H1 (cell line): ENCODE measurements around the gene COTL1. TPM values are rescaled to one million over a fixed set of nuclear protein-coding genes. Genes with fewer than 3 reads are reported as not detected.

ENCODE experiments used
- CTCF ChIA-PET: fragments of 300-600 bp; sonication (Branson Sonifier 250); formaldehyde crosslinking; loops from one replicate; lab custom pipeline; 2021; ENCODE audit not compliant: partially characterized antibody; lab: Charles Lee
- POLR2A ChIA-PET: fragments of 300-600 bp; sonication (Branson Sonifier 250); formaldehyde crosslinking; loops from one replicate; lab custom pipeline; 2021; ENCODE audit warnings: inconsistent platforms; ENCODE audit not compliant: partially characterized antibody; lab: Charles Lee
- DNase-seq, 2 experiments: peaks; one replicate each; pipeline versions ENCODE4 v3.0.0 to v3.0.0-alpha.2; 2010 to 2022; ENCODE audit warnings: low spot score in 2 of 2, low read depth in 1 of 2, mixed read lengths in 1 of 2
- FAIRE-seq: peaks from 2 replicates; lab custom pipeline; 2011; peaks lifted over from hg19 to GRCh38; lab: Jason Lieb, UNC
- H2AFZ ChIP-seq: 2 replicates; pipeline ENCODE4 v1.8.1; 2012; ENCODE audit warnings: low read length, inconsistent platforms
- H2AK5ac ChIP-seq: 2 replicates; pipeline ENCODE4 v1.6.1; 2013; ENCODE audit warnings: low read depth, low read length
- H2BK120ac ChIP-seq: replicated peaks from 2 replicates; pipeline ENCODE3; 2013; ENCODE audit warnings: low read depth, low read length, inconsistent platforms
- H2BK12ac ChIP-seq: 2 replicates; pipeline ENCODE4 v1.6.1; 2013; ENCODE audit warnings: low read depth, low read length
- H2BK15ac ChIP-seq: 2 replicates; pipeline ENCODE4 v1.6.1; 2013; ENCODE audit warnings: low read length
- H2BK20ac ChIP-seq: 2 replicates; pipeline ENCODE4 v1.6.1; 2013; ENCODE audit warnings: low read length
- H2BK5ac ChIP-seq: 2 replicates; pipeline ENCODE4 v1.6.1; 2013; ENCODE audit warnings: low read depth, low read length
- H3K14ac ChIP-seq: 2 replicates; pipeline ENCODE4 v1.6.1; 2013; ENCODE audit warnings: inconsistent platforms; ENCODE audit not compliant: insufficient read length
- H3K18ac ChIP-seq: 2 replicates; pipeline ENCODE4 v1.6.1; 2013; ENCODE audit warnings: low read length; ENCODE audit errors: extremely low read depth
- H3K23ac ChIP-seq: 2 replicates; pipeline ENCODE4 v1.6.1; 2013; ENCODE audit warnings: inconsistent platforms; ENCODE audit not compliant: insufficient read length
- H3K23me2 ChIP-seq: 2 replicates; pipeline ENCODE4 v1.6.1; 2013; ENCODE audit warnings: low read depth, low read length
- H3K27ac ChIP-seq: 2 replicates; pipeline ENCODE4 v1.6.1; 2011; ENCODE audit warnings: low read depth, low read length, inconsistent platforms
- H3K27me3 ChIP-seq, 4 experiments: replicated peaks in 1 of 4; 1 replicate in 1 of 4; 2 replicates in 3 of 4; pipeline versions ENCODE4 v1.6.1 to v1.8.1; 2011 to 2013; ENCODE audit warnings: low read length in 3 of 4, mild to moderate bottlenecking in 3 of 4, inconsistent platforms in 2 of 4, mixed read lengths in 2 of 4, moderate library complexity in 1 of 4; ENCODE audit not compliant: control insufficient read depth in 3 of 4, insufficient read depth in 3 of 4; ENCODE audit errors: extremely low read depth in 1 of 4
- H3K36me3 ChIP-seq, 4 experiments: 2 replicates each; pipeline versions ENCODE4 v1.6.1 to v1.8.1; 2011 to 2013; ENCODE audit warnings: mild to moderate bottlenecking in 4 of 4, low read length in 3 of 4, moderate library complexity in 2 of 4, control low read depth in 1 of 4, inconsistent platforms in 1 of 4; ENCODE audit not compliant: insufficient read depth in 4 of 4, control insufficient read depth in 2 of 4
- H3K4ac ChIP-seq: replicated peaks from 2 replicates; pipeline ENCODE3; 2013; ENCODE audit warnings: low read length, low read depth, mixed read lengths, inconsistent platforms; ENCODE audit not compliant: insufficient read length
- H3K4me1 ChIP-seq, 4 experiments: replicated peaks in 1 of 4; 1 replicate in 1 of 4; 2 replicates in 3 of 4; pipeline versions ENCODE4 v1.6.1 to v1.8.1; 2011 to 2013; ENCODE audit warnings: low read length in 3 of 4, inconsistent platforms in 2 of 4, mixed read lengths in 1 of 4; ENCODE audit not compliant: insufficient read depth in 4 of 4, control insufficient read depth in 3 of 4
- H3K4me2 ChIP-seq, 2 experiments: 2 replicates each; pipeline versions ENCODE4 v1.6.1 to v1.8.1; 2011 to 2013; ENCODE audit warnings: low read depth in 2 of 2, low read length in 2 of 2, control low read depth in 1 of 2, inconsistent platforms in 1 of 2, mild to moderate bottlenecking in 1 of 2; ENCODE audit not compliant: insufficient read depth in 1 of 2
- H3K4me3 ChIP-seq, 4 experiments: fragments of 200-600, 300-600 bp in 1 of 4; sonication (generic), shearing (Covaris generic), sonication (Bioruptor Twin) in 1 of 4; 2 replicates each; pipeline versions ENCODE4 v1.5.1 to v1.8.1; 2011 to 2016; ENCODE audit warnings: low read length in 4 of 4, low read depth in 3 of 4, control low read depth in 2 of 4, inconsistent platforms in 2 of 4, mild to moderate bottlenecking in 2 of 4, mixed read lengths in 1 of 4, moderate library complexity in 1 of 4; ENCODE audit not compliant: insufficient read depth in 2 of 4; ENCODE audit errors: extremely low read depth in 1 of 4
- H3K56ac ChIP-seq: replicated peaks from 2 replicates; pipeline ENCODE3; 2013; ENCODE audit warnings: low read depth, mild to moderate bottlenecking, mixed read lengths, low read length, inconsistent platforms; ENCODE audit not compliant: insufficient read length
- H3K79me1 ChIP-seq: 2 replicates; pipeline ENCODE4 v1.6.1; 2013; ENCODE audit warnings: low read depth, low read length, control low read depth
- H3K79me2 ChIP-seq, 2 experiments: 2 replicates each; pipeline versions ENCODE4 v1.6.1 to v1.8.1; 2012 to 2013; ENCODE audit warnings: low read length in 2 of 2, mild to moderate bottlenecking in 2 of 2, inconsistent platforms in 1 of 2; ENCODE audit not compliant: insufficient read depth in 2 of 2, control insufficient read depth in 1 of 2
- H3K9ac ChIP-seq, 4 experiments: replicated peaks in 1 of 4; 1 replicate in 1 of 4; 2 replicates in 3 of 4; pipeline versions ENCODE4 v1.6.1 to v1.8.1; 2011 to 2013; ENCODE audit warnings: low read depth in 3 of 4, low read length in 3 of 4, control low read depth in 2 of 4, mild to moderate bottlenecking in 2 of 4, moderate library complexity in 2 of 4, inconsistent platforms in 1 of 4; ENCODE audit errors: extremely low read depth in 1 of 4
- H3K9me3 ChIP-seq, 2 experiments: 2 replicates each; pipeline versions ENCODE4 v1.6.1 to v1.8.1; 2012 to 2013; ENCODE audit warnings: mild to moderate bottlenecking in 2 of 2, moderate library complexity in 2 of 2, control low read depth in 1 of 2, inconsistent platforms in 1 of 2, low read depth in 1 of 2, low read length in 1 of 2, mixed read lengths in 1 of 2; ENCODE audit not compliant: insufficient read depth in 2 of 2
- H4K20me1 ChIP-seq, 2 experiments: replicated peaks in 1 of 2; 2 replicates each; pipeline versions ENCODE3 to v1.8.1; 2011 to 2013; ENCODE audit warnings: inconsistent platforms in 2 of 2, low read length in 2 of 2, mild to moderate bottlenecking in 1 of 2; ENCODE audit not compliant: insufficient read depth in 2 of 2, control insufficient read depth in 1 of 2
- H4K5ac ChIP-seq: 2 replicates; pipeline ENCODE4 v1.6.1; 2013; ENCODE audit warnings: low read length, low read depth, mixed read lengths, inconsistent platforms; ENCODE audit not compliant: insufficient read length
- H4K8ac ChIP-seq: 2 replicates; pipeline ENCODE4 v1.8.0; 2013; ENCODE audit warnings: mild to moderate bottlenecking, moderate library complexity, low read length, inconsistent platforms; ENCODE audit not compliant: insufficient read depth; ENCODE audit errors: extremely low read depth
- H4K91ac ChIP-seq: replicated peaks from 2 replicates; pipeline ENCODE3; 2013; ENCODE audit warnings: low read length, mixed read lengths, inconsistent platforms; ENCODE audit not compliant: insufficient read length
- CEBPB ChIP-seq: IDR thresholded peaks from 2 replicates; pipeline ENCODE4 v1.6.1; 2012; ENCODE audit warnings: low read depth, low read length
- CTBP2 ChIP-seq: IDR thresholded peaks from 2 replicates; pipeline ENCODE4 v1.7.0; 2011; ENCODE audit warnings: borderline replicate concordance, mild to moderate bottlenecking, moderate library complexity, mixed read lengths, low read length; ENCODE audit not compliant: insufficient read depth, insufficient read length
- EP300 ChIP-seq, 2 experiments: IDR thresholded peaks; 1 replicate in 1 of 2; 2 replicates in 1 of 2; pipeline ENCODE4 v1.6.1; 2011 to 2012; ENCODE audit warnings: low read depth in 2 of 2, low read length in 2 of 2, mild to moderate bottlenecking in 2 of 2, borderline replicate concordance in 1 of 2, inconsistent platforms in 1 of 2, moderate library complexity in 1 of 2
- PHF8 ChIP-seq: fragments of 200-600 bp; sonication (generic); conservative IDR thresholded peaks from 2 replicates; pipeline ENCODE4 v1.7.1; 2012; ENCODE audit warnings: low read depth, mild to moderate bottlenecking, inconsistent platforms, low read length, moderate library complexity
- SIRT6 ChIP-seq: IDR thresholded peaks from one replicate; pipeline ENCODE4 v1.7.1; 2012; ENCODE audit warnings: low read length, inconsistent platforms
- ZNF274 ChIP-seq: IDR thresholded peaks from 2 replicates; pipeline ENCODE4 v1.7.0; 2012; ENCODE audit warnings: low read length, borderline replicate concordance; ENCODE audit errors: extremely low read depth
- WGBS, 2 experiments: shearing (Covaris generic) in 1 of 2; methylation state at CpG; one replicate each; pipeline versions ENCODE4 v1.1.6 to v1.1.7; 2013 to 2015; ENCODE audit warnings: low lambda C conversion rate in 2 of 2, mixed read lengths in 2 of 2, inconsistent platforms in 1 of 2, low coverage in 1 of 2, missing lambda C conversion rate in 1 of 2; ENCODE audit not compliant: insufficient replicate concordance in 2 of 2, insufficient coverage in 1 of 2, insufficient read length in 1 of 2; ENCODE audit errors: extremely low coverage in 1 of 2, missing lambda C conversion rate in 1 of 2; 5-methylcytosine and 5-hydroxymethylcytosine counted together
- polyA plus RNA-seq, 7 experiments: library from polyadenylated mRNA; depleted of rRNA in 3 of 7; stranded (reverse) in 5 of 7; unstranded in 2 of 7; fragments of >200 nt in 5 of 7; fragments of 200-250 nt in 2 of 7; gene quantifications; 1 replicate in 5 of 7; 2 replicates in 1 of 7; 4 replicates in 1 of 7; pipeline versions ENCODE4 v1.2.1 to v1.2.3, GENCODE V29; 2011 to 2013; ENCODE audit warnings: missing spikeins in 2 of 7, mixed read lengths in 2 of 7
- total RNA-seq: library from RNA; stranded (reverse); fragmentation: NEBNext Ultra II Directional; extraction: Animal tissue kit (Norgen Biotek cat#: 25700); gene quantifications from 2 replicates; pipeline ENCODE4 v1.2.1, GENCODE V29; 2021

COTL1 gene
- total and polyA plus RNA-seq, 2 of the 8 experiments (the other 6 are each of a cell fraction or from before 2014, with no cell fraction given) = 59.2 to 183 TPM

DNA sequence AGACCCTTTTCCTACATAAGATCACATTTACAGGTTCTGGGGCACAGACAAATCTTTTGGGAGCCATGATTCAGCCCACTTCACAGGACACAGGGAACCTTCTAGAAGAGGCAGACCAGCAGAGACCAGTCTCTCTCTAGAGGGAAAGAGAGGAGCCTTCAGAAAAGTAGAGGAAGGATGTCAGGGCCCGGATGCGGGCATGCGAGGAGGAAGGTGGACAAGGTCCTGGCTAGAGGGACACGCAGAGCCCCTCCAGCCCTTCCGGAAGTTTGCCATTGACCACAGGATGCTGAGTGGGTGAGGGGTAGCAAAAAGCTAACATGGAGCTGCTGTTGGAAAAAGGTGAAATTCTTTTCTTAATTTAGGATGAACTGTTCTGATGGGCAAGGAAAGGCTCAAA lies 57.6 kb downstream of the COTL1 start:
- Histone ChIP-seq H2BK5ac (peak overlapping the region; percentile 67; the same call in 1 of the 2 replicates), H3K9ac (no peak overlapping the region), H3K4me3 (no peak overlapping the region), H2AFZ (no peak overlapping the region), H3K23me2 (no peaks in the 10 kb centered on the region), H3K4me1 (peaks cover 10 to 31% (median 21%) of the 10 kb centered on the region in 4 experiments), H3K79me1 (no peaks in the 10 kb centered on the region; the same call in 1 of the 2 replicates), H3K36me3 (peaks cover 0 to 3% (median 0%) of the 10 kb centered on the region in 4 experiments; a peak in 1 of 8 replicates), H2BK120ac (no peak overlapping the region), H3K27ac (no peak overlapping the region), H3K9me3 (no peaks in the 10 kb centered on the region), H2BK12ac (peak overlapping the region; percentile 92; the same call in 1 of the 2 replicates), H2BK20ac (no peak overlapping the region), H4K8ac (no peak overlapping the region), H3K79me2 (no peaks in the 10 kb centered on the region), H3K4ac (no peak overlapping the region), H3K14ac (no peak overlapping the region), H2BK15ac (no peak overlapping the region), H4K91ac (no peak overlapping the region), H4K5ac (no peak overlapping the region), H3K27me3 (no peaks in the 10 kb centered on the region), H3K4me2 (no peak overlapping the region), H3K23ac (no peak overlapping the region), H2AK5ac (no peak overlapping the region), H3K18ac (peak overlapping the region; percentile 51; the same call in 1 of the 2 replicates), H4K20me1 (no peaks in the 10 kb centered on the region), H3K56ac (no peak overlapping the region)
- 97% methylated on average over 5 of the region's 5 CpGs; no CpG with 5 or more reads in 1 of the 2 experiments for WGBS, 2 experiments
- FAIRE-seq (no peak), DNase-seq (no peak)
- CTCF ChIA-PET = interaction anchor here (1.0 to 6.1 kb wide), 5 partner anchors 24 to 62 kb away, joined by 3 to 46 read pairs (median 8); partner anchors contain the start of gene MEAK7
- TF ChIP-seq ZNF274 (no peak), EP300 (IDR thresholded peaks at IDR 0.05; ENCODE audit: borderline replicate concordance in 1 of 2, low read depth in 2 of 2, low read length in 2 of 2) (no peak), CEBPB (no peak), CTBP2 (no peak), PHF8 (no peak), SIRT6 (no peak)
- POLR2A ChIA-PET = interaction anchor here (1.3 to 1.6 kb wide), 5 partner anchors 11 to 58 kb away, joined by 3 to 4 read pairs (median 3); no protein-coding TSS in a partner anchor
